Measurements from ENCODE around the gene RGS16. TPM values are rescaled to one million over a fixed set of nuclear protein-coding genes. Genes with fewer than 3 reads are reported as not detected.

The RGS16 gene
- total RNA-seq, 2 donors from 2014 or later: 1.5 to 1.9 TPM

GRCh38 chr1:182617014-182617429, 12.8 kb upstream of the RGS16 start:
- H3K4me1 ChIP-seq (replicated peaks): peaks cover 10% of the 10 kb centered on the region
- intact Hi-C loops (cut with DNase I): no loop called here
- H3K27me3 ChIP-seq (replicated peaks; ENCODE audit: insufficient read depth): no peaks in the 10 kb centered on the region
- H3K4me3 ChIP-seq: no peak overlapping the region
- H3K27ac ChIP-seq: no peak overlapping the region
- H3K36me3 ChIP-seq: no peaks in the 10 kb centered on the region
- H3K9me3 ChIP-seq: no peaks in the 10 kb centered on the region
- WGBS: 53% methylated on average over 4 of the region's 4 CpGs
- TF ChIP-seq POLR2AphosphoS5 (IDR thresholded peaks at IDR 0.05) (no peak), POLR2A (IDR thresholded peaks at IDR 0.05) (no peak)
- DNase-seq (ENCODE audit: low spot score): no peak

GRCh38 chr1:182616130-182617013, 12.2 kb upstream of the RGS16 start:
- peaks cover 10% of the 10 kb centered on the region for H3K4me1 ChIP-seq (replicated peaks)
- peak overlapping the region in 1 of 2 donors; percentile 81 for H3K27ac ChIP-seq
- H3K36me3 ChIP-seq: no peaks in the 10 kb centered on the region
- no peak overlapping the region for H3K4me3 ChIP-seq
- intact Hi-C loops (cut with DNase I): no loop called here
- H3K27me3 ChIP-seq (replicated peaks; ENCODE audit: insufficient read depth): no peaks in the 10 kb centered on the region
- peak; percentile 21 for TF ChIP-seq POLR2AphosphoS5 (IDR thresholded peaks at IDR 0.05)
- TF ChIP-seq POLR2A (IDR thresholded peaks at IDR 0.05): no peak
- DNase-seq (ENCODE audit: low spot score): peak; percentile 64
- no peaks in the 10 kb centered on the region for H3K9me3 ChIP-seq
- 6% methylated on average over 17 of the region's 17 CpGs for WGBS

GRCh38 chr1:182615468-182616129, 11.4 kb upstream of the RGS16 start:
- Histone ChIP-seq H3K36me3 (no peaks in the 10 kb centered on the region), H3K4me3 (peak overlapping the region; percentile 28 to 30), H3K4me1 (replicated peaks) (peaks cover 10% of the 10 kb centered on the region), H3K9me3 (no peaks in the 10 kb centered on the region), H3K27ac (peak overlapping the region; percentile 81 to 82), H3K27me3 (replicated peaks; ENCODE audit: insufficient read depth) (no peaks in the 10 kb centered on the region)
- TF ChIP-seq POLR2AphosphoS5 (IDR thresholded peaks at IDR 0.05): no peak
- no peak for TF ChIP-seq POLR2A (IDR thresholded peaks at IDR 0.05)
- TF ChIP-seq CTCF (IDR thresholded peaks at IDR 0.05): no peak
- no peak for DNase-seq (ENCODE audit: low spot score)
- intact Hi-C loops (cut with DNase I): no loop called here
- WGBS: 20% methylated on average over 11 of the region's 11 CpGs

GRCh38 chr1:182614796-182615454, 10.7 kb upstream of the RGS16 start:
- Histone ChIP-seq H3K27me3 (replicated peaks; ENCODE audit: insufficient read depth) (no peaks in the 10 kb centered on the region), H3K4me3 (peak overlapping the region; percentile 28 to 30), H3K9me3 (no peaks in the 10 kb centered on the region), H3K4me1 (replicated peaks) (peaks cover 10% of the 10 kb centered on the region), H3K36me3 (no peaks in the 10 kb centered on the region), H3K27ac (peak overlapping the region; percentile 81 to 82)
- peak; percentile 52 for DNase-seq (ENCODE audit: low spot score)
- peak; percentile 44 for TF ChIP-seq POLR2A (IDR thresholded peaks at IDR 0.05)
- TF ChIP-seq POLR2AphosphoS5 (IDR thresholded peaks at IDR 0.05): peak; percentile 69
- no peak for TF ChIP-seq CTCF (IDR thresholded peaks at IDR 0.05)
- intact Hi-C loops (cut with DNase I): no loop called here
- 3% methylated on average over 40 of the region's 56 CpGs for WGBS

GRCh38 chr1:182611787-182612186, 7.6 kb upstream of the RGS16 start:
- TF ChIP-seq POLR2AphosphoS5 (IDR thresholded peaks at IDR 0.05) (no peak), CTCF (IDR thresholded peaks at IDR 0.05) (no peak), POLR2A (IDR thresholded peaks at IDR 0.05) (no peak)
- Histone ChIP-seq H3K27me3 (replicated peaks; ENCODE audit: insufficient read depth) (no peaks in the 10 kb centered on the region), H3K4me1 (replicated peaks) (peaks cover 10% of the 10 kb centered on the region), H3K4me3 (no peak overlapping the region), H3K9me3 (no peaks in the 10 kb centered on the region), H3K27ac (no peak overlapping the region), H3K36me3 (no peaks in the 10 kb centered on the region)
- no peak for DNase-seq (ENCODE audit: low spot score)
- intact Hi-C loops (cut with DNase I): no loop called here
- 86% methylated on average over 8 of the region's 8 CpGs for WGBS

Measured in prostate gland (tissue), 2 donors.